ENCODE data around the gene PYGM.

- TF ChIP-seq CTCF (conservative IDR thresholded peaks at IDR 0.05; ENCODE audit: low read depth in 2 of 2) = peak in 1 of 2 experiments; percentile 13; a peak in 1 of 4 replicates
- no peak for TF ChIP-seq EZH2 (IDR thresholded peaks at IDR 0.05; ENCODE audit: low read depth, unreplicated experiment)
- TF ChIP-seq CREB1 (CRISPR knock-in tag; IDR thresholded peaks at IDR 0.05; ENCODE audit: low read depth) = no peak
- TF ChIP-seq NANOG (IDR thresholded peaks at IDR 0.05; ENCODE audit: borderline replicate concordance) = no peak
- no peak for TF ChIP-seq EZH2phosphoT487 (IDR thresholded peaks at IDR 0.05; ENCODE audit: unreplicated experiment)
- no peak for TF ChIP-seq POLR2AphosphoS5 (IDR thresholded peaks at IDR 0.05; ENCODE audit: low read depth)
- no peak for TF ChIP-seq JUNB (IDR thresholded peaks at IDR 0.05; ENCODE audit: unreplicated experiment)
- no peak for TF ChIP-seq REST (IDR thresholded peaks at IDR 0.05; ENCODE audit: unreplicated experiment)
- no peak for TF ChIP-seq STAT1 (IDR thresholded peaks at IDR 0.05; ENCODE audit: unreplicated experiment)
- no peak for TF ChIP-seq ETS1 (IDR thresholded peaks at IDR 0.05)
Observed at GRCh38 chr11:64799256-64799622, 39.5 kb upstream of the PYGM start.

Measured in GM23338 (cell line).